HG02763 (cell line): Measurements from ENCODE around the gene ZSWIM6.

ENCODE experiments used
- ATAC-seq: cut with Tn5 transposase; IDR thresholded peaks from one replicate; pipeline ENCODE4 v1.9.1; 2021; ENCODE audit warnings: mild to moderate bottlenecking, moderate library complexity; ENCODE audit not compliant: unreplicated experiment

The ZSWIM6 gene

GRCh38 chr5:61331407-61332357, at the start of gene ZSWIM6:
TSS of gene ZSWIM6 (plus strand) at chr5:61332258. CDS start at chr5:61332273, 15 bp downstream.
- ATAC-seq, result peak; percentile 71

DNA sequence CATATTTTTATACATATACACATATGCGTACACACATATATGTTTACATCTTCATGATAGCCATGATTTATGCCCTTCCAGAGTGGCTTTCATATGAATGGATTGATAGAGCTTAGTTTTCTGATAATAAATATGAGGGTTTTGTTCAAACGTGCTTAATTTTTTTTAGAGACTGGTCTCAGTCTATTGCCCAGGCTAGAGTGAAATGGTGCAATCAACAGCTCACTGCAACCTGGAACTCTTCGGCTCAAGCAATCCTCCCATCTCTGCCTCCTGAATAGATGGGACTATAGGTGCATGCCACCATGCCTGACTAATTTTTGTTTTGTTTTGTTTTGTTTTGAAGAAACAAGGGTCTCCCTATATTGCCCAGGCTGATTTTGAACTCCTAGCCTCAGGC, 48.6 kb upstream of the ZSWIM6 start:
- no peak for ATAC-seq

- ATAC-seq, result no peak
Observed at GRCh38 chr5:61285531-61285930, 46.5 kb upstream of the ZSWIM6 start.

DNA sequence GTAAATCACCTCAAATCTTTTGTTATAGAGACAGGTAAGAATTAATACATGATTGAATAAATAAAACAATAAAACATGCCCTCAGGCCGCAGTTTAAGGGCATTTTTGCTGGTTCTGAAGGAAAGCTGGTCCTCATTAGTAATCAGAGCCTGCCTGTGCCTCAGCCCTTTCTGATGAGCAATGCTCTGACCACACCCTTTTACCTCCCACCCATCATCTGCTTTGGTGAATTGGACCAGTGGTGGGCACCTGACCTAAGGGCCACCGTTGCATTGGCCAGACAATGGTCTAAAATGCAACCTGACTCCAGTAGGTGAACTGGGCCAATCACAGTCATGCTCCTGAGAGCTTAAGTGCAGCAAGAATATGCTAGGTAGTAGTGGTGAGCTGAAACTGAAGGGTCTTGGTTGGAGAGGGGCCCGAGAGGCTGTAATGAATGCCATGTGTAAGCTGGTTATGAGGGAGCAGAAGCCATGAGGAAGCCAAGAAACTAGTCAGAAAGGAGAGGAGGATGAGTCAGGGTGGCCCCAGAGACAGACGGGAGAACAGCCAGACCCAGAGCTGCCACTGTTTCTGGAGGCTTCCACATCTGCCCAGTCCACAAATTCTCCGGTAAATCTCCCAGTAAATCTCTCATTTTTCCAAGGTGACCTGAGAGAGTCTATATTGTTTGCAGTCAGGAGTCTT, 45.5 kb upstream of the ZSWIM6 start:
- ATAC-seq, result no peak

GRCh38 chr5:61287474-61287873, 44.6 kb upstream of the ZSWIM6 start:
- no peak for ATAC-seq

GRCh38 chr5:61289241-61289640, 42.8 kb upstream of the ZSWIM6 start:
- ATAC-seq, result no peak

GRCh38 chr5:61289669-61290306, 42.3 kb upstream of the ZSWIM6 start:
- ATAC-seq, result no peak

DNA sequence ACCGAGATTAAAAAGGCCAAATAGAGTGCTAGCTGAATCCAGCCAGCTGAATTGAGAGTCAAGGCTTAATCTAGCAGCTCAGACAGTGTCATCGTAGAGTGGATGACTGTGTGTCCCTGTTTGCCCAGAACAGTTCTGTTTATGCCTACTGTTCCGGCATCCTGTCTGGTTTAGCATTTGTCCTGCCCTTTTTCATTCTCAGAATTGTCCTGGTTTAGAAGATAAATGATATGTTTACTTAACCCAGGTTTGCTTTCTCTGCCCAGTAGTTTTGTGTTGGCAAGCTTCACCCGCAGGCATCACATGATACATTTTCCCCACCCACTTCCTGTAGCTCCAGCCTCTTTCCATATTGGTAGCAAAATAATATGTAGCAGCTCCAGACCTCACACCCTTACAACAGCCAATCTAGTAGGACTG, 41.3 kb upstream of the ZSWIM6 start:
- no peak for ATAC-seq

GRCh38 chr5:61292062-61292657, 39.9 kb upstream of the ZSWIM6 start:
- ATAC-seq, result no peak

DNA sequence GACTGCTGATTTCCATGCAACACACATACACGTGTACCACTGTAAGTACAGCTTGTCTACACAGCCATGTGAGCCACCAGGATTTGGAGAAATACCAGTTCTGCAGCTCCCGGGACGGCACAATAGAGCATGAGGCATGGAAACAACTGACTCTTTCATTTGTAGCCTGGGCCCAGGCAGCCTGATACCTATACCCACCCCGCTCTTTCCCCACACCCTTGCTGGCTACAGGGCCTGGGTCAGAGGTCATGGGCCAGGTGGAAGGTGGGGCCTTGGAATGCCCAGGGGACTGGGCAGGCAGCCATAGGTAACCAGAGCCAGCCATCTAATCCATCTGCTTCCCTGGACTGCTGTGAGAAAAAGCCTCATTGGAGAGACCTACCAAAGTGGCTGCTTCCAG, 39.0 kb upstream of the ZSWIM6 start:
- no peak for ATAC-seq

GRCh38 chr5:61293873-61294272, 38.2 kb upstream of the ZSWIM6 start:
- no peak for ATAC-seq

- no peak for ATAC-seq
Observed at GRCh38 chr5:61295365-61295764, 36.7 kb upstream of the ZSWIM6 start.

DNA sequence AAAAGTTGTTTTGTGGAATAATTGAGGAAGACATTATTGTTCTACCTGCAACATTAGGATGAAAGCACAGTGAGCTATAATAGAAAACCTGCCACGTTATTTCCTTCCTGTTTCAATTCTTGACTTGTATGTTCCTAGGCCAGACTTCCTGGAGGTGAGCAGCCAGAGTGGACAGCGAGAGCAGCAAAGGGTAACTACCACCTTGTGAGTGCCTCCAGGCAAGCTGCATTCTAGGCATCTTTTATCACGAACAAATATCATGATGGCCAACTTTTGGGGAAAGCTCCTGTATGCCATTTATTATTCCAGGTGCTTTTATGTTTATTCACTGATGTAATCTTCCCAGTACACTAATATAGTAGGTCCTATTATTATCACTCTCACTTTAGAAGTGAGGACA, 34.0 kb upstream of the ZSWIM6 start:
- ATAC-seq, result no peak

- ATAC-seq, result no peak
Observed at GRCh38 chr5:61298580-61298979, 33.5 kb upstream of the ZSWIM6 start.

- no peak for ATAC-seq
Observed at GRCh38 chr5:61299261-61299681, 32.8 kb upstream of the ZSWIM6 start.

DNA sequence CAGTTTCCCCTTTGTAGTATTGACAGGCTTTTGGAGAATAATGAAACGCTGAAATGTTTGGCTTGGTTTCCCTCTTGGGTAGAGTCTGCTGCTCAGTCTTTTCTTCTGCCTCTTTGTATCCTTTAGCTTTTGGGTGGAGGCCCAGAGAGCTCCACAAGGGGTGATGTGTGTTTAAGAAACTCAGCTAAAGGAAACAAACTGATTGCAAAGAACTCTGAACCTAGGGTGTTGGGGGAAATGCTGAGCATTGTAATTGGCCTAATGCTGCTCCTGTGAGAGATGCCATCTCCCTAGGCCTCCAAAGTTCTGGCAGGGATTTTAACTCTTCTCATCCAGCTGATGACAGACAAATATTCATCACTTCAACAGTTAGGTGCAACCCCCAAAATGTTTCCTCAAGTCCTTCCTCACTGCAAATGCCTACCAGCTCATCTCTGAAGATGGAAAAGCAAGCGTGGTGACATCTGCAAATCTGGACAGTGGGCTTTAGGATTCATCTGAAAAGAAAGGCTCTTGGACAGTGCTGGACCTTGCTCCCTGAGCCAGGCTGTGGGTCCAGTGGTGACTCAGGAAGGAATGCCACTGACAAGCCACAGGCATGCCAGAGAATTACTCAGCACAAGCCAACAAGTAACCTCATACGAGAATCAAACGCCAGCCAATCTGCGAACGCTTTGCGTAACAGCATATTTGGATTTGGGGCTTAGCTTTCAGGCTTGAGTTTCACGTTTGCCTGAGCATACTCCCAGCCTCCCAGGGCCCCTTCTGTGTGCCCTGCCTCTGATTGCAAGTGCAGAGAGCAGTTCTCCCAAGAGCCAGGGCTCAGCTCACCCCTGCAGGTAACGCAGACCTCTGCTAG, 30.5 kb upstream of the ZSWIM6 start:
- ATAC-seq, result no peak

- ATAC-seq, result no peak
Observed at GRCh38 chr5:61302200-61302563, 29.9 kb upstream of the ZSWIM6 start.

DNA sequence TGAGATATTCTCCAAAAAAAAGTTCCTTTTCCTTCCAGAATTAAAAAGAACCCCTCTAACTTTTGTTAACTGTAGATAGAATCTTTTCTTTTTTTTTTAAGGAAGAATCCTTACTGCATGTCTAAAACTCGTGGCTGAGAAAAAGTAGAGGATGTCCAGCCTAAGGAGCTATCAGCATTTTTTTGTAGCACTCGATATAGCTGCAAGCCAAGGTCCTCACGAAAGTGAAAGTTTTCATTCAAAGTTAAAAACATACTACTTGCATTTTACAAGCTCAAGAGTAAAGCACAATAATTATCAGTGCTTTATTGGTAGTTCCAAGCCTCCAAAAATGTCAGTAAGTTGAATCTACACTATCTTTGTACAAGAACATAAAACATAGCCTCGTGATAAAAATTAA, 28.7 kb upstream of the ZSWIM6 start:
- ATAC-seq, result no peak

- no peak for ATAC-seq
Observed at GRCh38 chr5:61304590-61305381, 27.3 kb upstream of the ZSWIM6 start.
